ENCODE data around the gene USP22. TPM values are rescaled to one million over a fixed set of nuclear protein-coding genes. Genes with fewer than 3 reads are reported as not detected.

USP22 gene
- total and polyA plus RNA-seq, 10 of the 15 experiments (the other 5 are each of a cell fraction or from before 2014, with no cell fraction given): 10.8 to 218 (median 98.8) TPM

DNA sequence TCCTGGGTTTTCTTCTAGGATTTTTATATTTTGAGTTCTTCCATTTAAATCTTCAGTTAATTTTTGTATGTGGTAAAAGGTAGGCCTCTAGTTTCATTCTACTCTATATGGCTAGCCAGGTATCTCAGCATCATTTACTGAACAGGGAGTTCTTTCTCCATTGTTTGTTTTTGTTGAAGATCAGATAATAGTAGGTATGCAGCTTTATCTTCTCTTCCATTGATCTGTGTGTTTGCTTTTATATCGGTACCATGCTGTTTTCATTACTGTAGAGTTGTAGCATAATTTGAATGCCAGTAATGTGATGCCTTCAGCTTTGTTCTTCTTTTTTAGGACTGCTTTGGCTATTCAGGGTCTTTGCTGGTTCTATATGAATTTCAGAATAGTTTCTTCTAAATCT lies 77.3 kb downstream of the USP22 start:
- POLR2A ChIA-PET: no interaction called here
- DNase-seq (ENCODE audit: low read depth, low spot score) (no peak), FAIRE-seq (no peak), ATAC-seq (no peak)
- Histone ChIP-seq H3K27me3 (replicated peaks in 1 of 2; ENCODE audit: control insufficient read depth in 2 of 2, insufficient read depth in 2 of 2, low read length in 1 of 2) (no peaks in the 10 kb centered on the region; a peak in 2 of 4 replicates), H3K9me3 (replicated peaks; ENCODE audit: control insufficient read depth, insufficient read depth, low read length) (no peaks in the 10 kb centered on the region), H3K27ac (ENCODE audit: control insufficient read depth, insufficient read depth) (no peak overlapping the region), H4K20me1 (ENCODE audit: control insufficient read depth, insufficient read depth) (no peaks in the 10 kb centered on the region), H3K9ac (ENCODE audit: control insufficient read depth, insufficient read depth, low read length) (no peak overlapping the region), H3K79me2 (ENCODE audit: control insufficient read depth, insufficient read depth, low read length) (no peaks in the 10 kb centered on the region), H3K4me1 (ENCODE audit: control insufficient read depth, insufficient read depth, low read length) (peaks cover 20% of the 10 kb centered on the region), H3K4me3 (no peak overlapping the region), H2AFZ (ENCODE audit: control insufficient read depth, low read depth, low read length) (no peak overlapping the region), H3K4me2 (ENCODE audit: control insufficient read depth, insufficient read depth) (no peak overlapping the region), H3K36me3 (ENCODE audit: control insufficient read depth in 2 of 2, insufficient read depth in 2 of 2, low read length in 1 of 2) (no peaks in the 10 kb centered on the region)
- RAD21 ChIA-PET (ENCODE audit: unreplicated experiment): no interaction called here
- intact Hi-C loops (cut with micrococcal nuclease; ENCODE audit: unreplicated experiment) (no loop called here), in situ Hi-C loops (cut with MboI) (loop anchor here (25.0 kb wide), 1 partner anchor 522 kb away; no protein-coding TSS in a partner anchor)
- no TSS peak for BruUV-seq (replicated peaks)
- 29% methylated on average over 1 of the region's 1 CpG for WGBS (ENCODE audit: insufficient coverage, insufficient replicate concordance, low lambda C conversion rate, missing lambda C conversion rate)
- SMC1A ChIA-PET (ENCODE audit: uncharacterized antibody, unreplicated experiment): no interaction called here
- CTCF ChIA-PET: no interaction called here
- TF ChIP-seq, protein P1, sequence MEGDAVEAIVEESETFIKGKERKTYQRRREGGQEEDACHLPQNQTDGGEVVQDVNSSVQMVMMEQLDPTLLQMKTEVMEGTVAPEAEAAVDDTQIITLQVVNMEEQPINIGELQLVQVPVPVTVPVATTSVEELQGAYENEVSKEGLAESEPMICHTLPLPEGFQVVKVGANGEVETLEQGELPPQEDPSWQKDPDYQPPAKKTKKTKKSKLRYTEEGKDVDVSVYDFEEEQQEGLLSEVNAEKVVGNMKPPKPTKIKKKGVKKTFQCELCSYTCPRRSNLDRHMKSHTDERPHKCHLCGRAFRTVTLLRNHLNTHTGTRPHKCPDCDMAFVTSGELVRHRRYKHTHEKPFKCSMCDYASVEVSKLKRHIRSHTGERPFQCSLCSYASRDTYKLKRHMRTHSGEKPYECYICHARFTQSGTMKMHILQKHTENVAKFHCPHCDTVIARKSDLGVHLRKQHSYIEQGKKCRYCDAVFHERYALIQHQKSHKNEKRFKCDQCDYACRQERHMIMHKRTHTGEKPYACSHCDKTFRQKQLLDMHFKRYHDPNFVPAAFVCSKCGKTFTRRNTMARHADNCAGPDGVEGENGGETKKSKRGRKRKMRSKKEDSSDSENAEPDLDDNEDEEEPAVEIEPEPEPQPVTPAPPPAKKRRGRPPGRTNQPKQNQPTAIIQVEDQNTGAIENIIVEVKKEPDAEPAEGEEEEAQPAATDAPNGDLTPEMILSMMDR (IDR thresholded peaks at IDR 0.05 in 2 of 3, conservative IDR thresholded peaks at IDR 0.05 in 1 of 3; ENCODE audit: control insufficient read depth in 2 of 3, extremely low read depth in 1 of 3, insufficient read depth in 1 of 3, low read depth in 3 of 3, low read length in 3 of 3): no peak
- TF ChIP-seq NR2C1 (IDR thresholded peaks at IDR 0.05) (no peak), ZSCAN29 (IDR thresholded peaks at IDR 0.05) (no peak), ZNF384 (IDR thresholded peaks at IDR 0.05; ENCODE audit: borderline replicate concordance, low read depth, low read length) (no peak), TCF12 (IDR thresholded peaks at IDR 0.05; ENCODE audit: low read depth, low read length) (no peak), ASH2L (IDR thresholded peaks at IDR 0.05; ENCODE audit: borderline replicate concordance, low read depth) (no peak)

- H3K27me3 ChIP-seq (replicated peaks in 1 of 2; ENCODE audit: control insufficient read depth in 2 of 2, insufficient read depth in 2 of 2, low read length in 1 of 2): peaks cover 0 to 2% of the 10 kb centered on the region in 2 experiments; a peak in 2 of 4 replicates
- H3K36me3 ChIP-seq (ENCODE audit: control insufficient read depth in 2 of 2, insufficient read depth in 2 of 2, low read length in 1 of 2): no peaks in the 10 kb centered on the region
- peaks cover 1% of the 10 kb centered on the region; the same call in 1 of the 2 replicates for H3K4me1 ChIP-seq (ENCODE audit: control insufficient read depth, insufficient read depth, low read length)
- no peak for DNase-seq (ENCODE audit: low read depth, low spot score)
- H3K4me3 ChIP-seq: no peak overlapping the region
- CTCF ChIA-PET: no interaction called here
- 59% methylated on average over 5 of the region's 5 CpGs for WGBS (ENCODE audit: insufficient coverage, insufficient replicate concordance, low lambda C conversion rate, missing lambda C conversion rate)
- no peaks in the 10 kb centered on the region for H3K9me3 ChIP-seq (replicated peaks; ENCODE audit: control insufficient read depth, insufficient read depth, low read length)
- no TSS peak for BruUV-seq (replicated peaks)
- H2AFZ ChIP-seq (ENCODE audit: control insufficient read depth, low read depth, low read length): no peak overlapping the region
- no peak for FAIRE-seq
- POLR2A ChIA-PET: no interaction called here
- H3K9ac ChIP-seq (ENCODE audit: control insufficient read depth, insufficient read depth, low read length): no peak overlapping the region
- no peak for ATAC-seq
- RAD21 ChIA-PET (ENCODE audit: unreplicated experiment): no interaction called here
- SMC1A ChIA-PET (ENCODE audit: uncharacterized antibody, unreplicated experiment): no interaction called here
- H3K4me2 ChIP-seq (ENCODE audit: control insufficient read depth, insufficient read depth): no peak overlapping the region
- no peaks in the 10 kb centered on the region for H4K20me1 ChIP-seq (ENCODE audit: control insufficient read depth, insufficient read depth)
- H3K79me2 ChIP-seq (ENCODE audit: control insufficient read depth, insufficient read depth, low read length): no peaks in the 10 kb centered on the region
- H3K27ac ChIP-seq (ENCODE audit: control insufficient read depth, insufficient read depth): no peak overlapping the region
- in situ Hi-C loops (cut with MboI): loop anchor here (25.0 kb wide), 1 partner anchor 526 kb away; no protein-coding TSS in a partner anchor
- intact Hi-C loops (cut with micrococcal nuclease; ENCODE audit: unreplicated experiment): no loop called here
- TF ChIP-seq SUPT20H (IDR thresholded peaks at IDR 0.05; ENCODE audit: borderline replicate concordance, control insufficient read depth, low read depth, low read length) (no peak), RBBP5 (conservative IDR thresholded peaks at IDR 0.05) (no peak), FOS (IDR thresholded peaks at IDR 0.05; ENCODE audit: borderline replicate concordance, extremely low read depth, insufficient read length) (no peak), TCF12 (IDR thresholded peaks at IDR 0.05; ENCODE audit: low read depth, low read length) (no peak), CHD4 (IDR thresholded peaks at IDR 0.05) (no peak), SMAD5 (IDR thresholded peaks at IDR 0.05; ENCODE audit: low read depth) (no peak), MXI1 (IDR thresholded peaks at IDR 0.05; ENCODE audit: low read depth, low read length) (no peak), NFYB (IDR thresholded peaks at IDR 0.05; ENCODE audit: insufficient read depth, low read depth, low read length) (no peak), ETV6 (conservative IDR thresholded peaks at IDR 0.05 in 1 of 2, IDR thresholded peaks at IDR 0.05 in 1 of 2; ENCODE audit: borderline replicate concordance in 1 of 2, low read depth in 1 of 2) (no peak), NR2C1 (IDR thresholded peaks at IDR 0.05) (no peak)
- TF ChIP-seq, protein P2, sequence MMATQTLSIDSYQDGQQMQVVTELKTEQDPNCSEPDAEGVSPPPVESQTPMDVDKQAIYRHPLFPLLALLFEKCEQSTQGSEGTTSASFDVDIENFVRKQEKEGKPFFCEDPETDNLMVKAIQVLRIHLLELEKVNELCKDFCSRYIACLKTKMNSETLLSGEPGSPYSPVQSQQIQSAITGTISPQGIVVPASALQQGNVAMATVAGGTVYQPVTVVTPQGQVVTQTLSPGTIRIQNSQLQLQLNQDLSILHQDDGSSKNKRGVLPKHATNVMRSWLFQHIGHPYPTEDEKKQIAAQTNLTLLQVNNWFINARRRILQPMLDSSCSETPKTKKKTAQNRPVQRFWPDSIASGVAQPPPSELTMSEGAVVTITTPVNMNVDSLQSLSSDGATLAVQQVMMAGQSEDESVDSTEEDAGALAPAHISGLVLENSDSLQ (IDR thresholded peaks at IDR 0.05): no peak
Measured at GRCh38 chr17:20961586-20961985, 81.2 kb downstream of the USP22 start.
